HFF-Myc (cell line): ENCODE measurements around the gene PYCARD.
"Not testable (repeated sequence)": the region's sequence is repeated elsewhere in the genome, so short reads cannot be mapped to it uniquely, and the experiment has no call there.

Experiments used
- DNase-seq: peaks from one replicate; pipeline ENCODE4 v3.0.0-alpha.2; 2011; ENCODE audit warnings: low read depth; ENCODE audit errors: extremely low read depth
- H3K4me3 ChIP-seq: replicated peaks from 2 replicates; pipeline ENCODE4 v1.5.1; 2011; ENCODE audit warnings: low read depth, mild to moderate bottlenecking, control low read depth, low read length
- CTCF ChIP-seq: IDR thresholded peaks from 2 replicates; pipeline ENCODE4 v1.5.1; 2012; ENCODE audit warnings: mild to moderate bottlenecking, low read depth, low read length, control low read depth; ENCODE audit errors: missing control alignments

PYCARD gene

GRCh38 chr16:31199430-31200041, 3.0 kb downstream of the PYCARD start:
- H3K4me3 ChIP-seq, result no peak overlapping the region
- DNase-seq, result no peak
- no peak for TF ChIP-seq CTCF

DNA sequence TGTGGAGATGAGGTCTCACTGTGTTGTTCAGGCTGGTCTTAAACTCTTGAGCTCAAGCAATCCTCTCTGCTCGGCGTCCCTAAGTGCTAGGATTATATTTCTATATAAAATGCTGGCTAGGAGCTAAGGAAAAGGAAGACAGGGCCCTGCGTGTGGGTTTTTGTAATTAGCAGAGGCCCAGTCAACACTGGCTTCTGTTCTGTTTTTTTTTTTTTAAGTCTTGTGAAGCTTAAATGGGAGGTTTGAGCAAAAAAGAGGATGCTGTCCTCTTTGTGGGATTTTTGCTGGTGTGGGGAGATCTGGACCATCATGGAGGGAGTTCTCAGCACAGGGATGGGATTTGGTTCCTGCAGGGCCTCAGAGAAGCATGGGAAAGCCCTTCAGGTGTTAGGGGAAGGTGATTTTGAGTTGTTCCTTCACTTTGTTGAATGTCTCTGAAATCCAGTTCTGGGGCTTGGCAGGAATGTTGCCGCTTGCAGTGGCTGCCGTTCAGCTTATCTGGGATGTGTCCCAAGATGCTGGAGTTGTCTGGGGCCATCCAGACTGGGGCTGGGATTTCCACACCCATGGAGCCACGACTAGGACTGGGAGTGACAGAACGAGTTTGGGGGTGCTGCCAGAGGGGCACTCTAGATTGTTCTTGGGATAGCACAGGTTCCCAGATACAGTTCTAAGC, 4.2 kb downstream of the PYCARD start:
- DNase-seq, result no peak
- no peak for TF ChIP-seq CTCF
- no peak overlapping the region for H3K4me3 ChIP-seq

DNA sequence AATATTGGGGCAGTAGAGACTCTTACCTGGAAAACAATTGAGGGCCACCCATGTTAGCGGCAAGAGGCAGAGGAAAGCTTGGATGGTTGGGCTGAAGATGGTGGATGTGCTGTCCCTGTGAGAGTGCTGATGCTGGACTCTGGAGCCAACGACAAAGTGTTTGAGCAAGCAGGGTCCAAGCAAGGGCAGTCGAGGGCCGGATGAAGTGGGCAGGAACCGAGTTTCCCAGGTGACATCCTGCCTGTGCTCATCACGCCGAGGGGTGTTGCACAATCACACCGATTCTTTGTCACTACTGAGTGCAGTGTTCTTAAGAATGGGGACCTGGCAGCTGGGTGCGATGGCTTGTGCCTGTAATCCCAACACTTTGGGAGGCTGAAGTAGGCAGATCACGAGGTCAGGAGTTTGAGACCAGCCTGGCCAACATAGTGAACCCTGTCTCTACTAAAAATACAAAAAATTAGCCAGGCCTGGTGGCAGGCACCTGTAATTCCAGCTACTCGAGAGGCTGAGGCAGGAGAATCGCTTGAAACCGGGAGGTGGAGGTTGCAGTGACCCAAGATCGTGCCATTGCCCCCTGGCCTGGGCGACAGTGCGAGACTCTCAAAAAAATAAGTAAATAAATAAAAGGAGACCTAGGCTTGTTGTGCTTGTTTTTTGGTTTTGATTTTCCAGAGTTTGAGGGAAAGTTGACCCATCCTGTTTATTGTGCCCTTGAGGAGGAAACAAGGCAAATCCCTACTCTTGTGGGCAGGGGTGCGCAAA, 6.1 kb downstream of the PYCARD start:
- no peak for TF ChIP-seq CTCF
- no peak for DNase-seq
- no peak overlapping the region for H3K4me3 ChIP-seq

DNA sequence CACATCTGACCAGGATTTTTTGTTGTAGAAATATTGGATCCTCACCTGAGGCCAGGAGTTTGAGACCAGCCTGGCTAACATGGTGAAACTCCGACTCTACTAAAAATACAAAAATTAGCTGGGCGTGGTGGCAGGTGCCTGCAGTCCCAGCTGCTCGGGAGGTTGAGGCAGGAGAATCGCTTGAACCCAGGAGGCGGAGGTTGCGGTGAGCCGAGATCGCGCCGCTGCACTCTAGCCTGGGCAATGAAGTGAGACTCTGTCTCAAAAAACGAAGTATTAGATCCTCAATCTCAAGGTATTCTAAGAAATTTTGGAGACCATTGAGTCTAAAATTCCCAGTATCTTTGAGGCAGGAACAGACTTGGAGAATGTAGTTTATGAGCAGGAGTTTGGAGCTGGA, 6.7 kb downstream of the PYCARD start:
- not testable (repeated sequence) for H3K4me3 ChIP-seq, DNase-seq

- TF ChIP-seq CTCF, result no peak
- H3K4me3 ChIP-seq, result no peak overlapping the region
- DNase-seq, result no peak
Measured at GRCh38 chr16:31194898-31195297, 7.7 kb downstream of the PYCARD start.

- H3K4me3 ChIP-seq, result no peak overlapping the region
- no peak for DNase-seq
- no peak for TF ChIP-seq CTCF
Measured at GRCh38 chr16:31193874-31194273, 8.7 kb downstream of the PYCARD start.
